ENCODE data around the gene EPB41.

EPB41 gene

GRCh38 chr1:29032841-29033240 lies 118.5 kb downstream of the EPB41 start:
- Histone ChIP-seq H3K27ac (ENCODE audit: extremely low read depth, low read depth, low read length) (no peak overlapping the region), H3K36me3 (ENCODE audit: control insufficient read depth in 2 of 2, insufficient read depth in 1 of 2, low read length in 2 of 2) (peaks cover 0 to 25% of the 10 kb centered on the region in 2 experiments; a peak in 2 of 3 replicates), H3K4me3 (ENCODE audit: low read depth, low read length) (no peak overlapping the region), H3K4me1 (ENCODE audit: control insufficient read depth, insufficient read depth, low read length) (no peaks in the 10 kb centered on the region), H3K9me3 (ENCODE audit: control insufficient read depth, insufficient read depth, low read depth, low read length) (no peaks in the 10 kb centered on the region)
- POLR2A ChIA-PET = interaction anchor here (0.5 to 1.5 kb wide), 5 partner anchors 43 to 384 kb away, joined by 3 to 4 read pairs (median 3); partner anchors contain the start of gene RNU11
- CTCF ChIA-PET = interaction anchor here (0.6 to 13.2 kb wide), 26 partner anchors 8 to 842 kb away, joined by 3 to 348 read pairs (median 5); partner anchors contain the start of gene EPB41
- no peak for TF ChIP-seq ZNF837 (tag by site-specific recombination; IDR thresholded peaks at IDR 0.05)

GRCh38 chr1:29033829-29034466 lies 119.6 kb downstream of the EPB41 start:
- POLR2A ChIA-PET = interaction anchor here (0.6 kb wide), 1 partner anchor 458 kb away, joined by 3 read pairs; no protein-coding TSS in a partner anchor
- CTCF ChIA-PET = interaction anchor here (0.6 to 13.2 kb wide), 39 partner anchors 8 to 390 kb away, joined by 3 to 348 read pairs (median 4); partner anchors contain the start of genes EPB41 and TMEM200B
- no peaks in the 10 kb centered on the region for H3K4me1 ChIP-seq (ENCODE audit: control insufficient read depth, insufficient read depth, low read length)
- H3K27ac ChIP-seq (ENCODE audit: extremely low read depth, low read depth, low read length) = no peak overlapping the region
- no peak overlapping the region for H3K4me3 ChIP-seq (ENCODE audit: low read depth, low read length)
- peaks cover 0 to 25% of the 10 kb centered on the region in 2 experiments; a peak in 2 of 3 replicates for H3K36me3 ChIP-seq (ENCODE audit: control insufficient read depth in 2 of 2, insufficient read depth in 1 of 2, low read length in 2 of 2)
- no peaks in the 10 kb centered on the region for H3K9me3 ChIP-seq (ENCODE audit: control insufficient read depth, insufficient read depth, low read depth, low read length)
- TF ChIP-seq OSR2 (tag by site-specific recombination; IDR thresholded peaks at IDR 0.05) (no peak), ZNF654 (tag by site-specific recombination; IDR thresholded peaks at IDR 0.05; ENCODE audit: low read depth) (peak; percentile 88), ZNF423 (tag by site-specific recombination; IDR thresholded peaks at IDR 0.05) (no peak), CTCF (tag by site-specific recombination; IDR thresholded peaks at IDR 0.05) (0 out of 2 replicates have a peak, but pooled peaks have one; percentile 35), ZNF416 (tag by site-specific recombination; IDR thresholded peaks at IDR 0.05) (no peak), ZNF2 (tag by site-specific recombination; IDR thresholded peaks at IDR 0.05) (0 out of 2 replicates have a peak, but pooled peaks have one; percentile 45), SP7 (tag by site-specific recombination; IDR thresholded peaks at IDR 0.05) (no peak)
- TF ChIP-seq, protein P1, sequence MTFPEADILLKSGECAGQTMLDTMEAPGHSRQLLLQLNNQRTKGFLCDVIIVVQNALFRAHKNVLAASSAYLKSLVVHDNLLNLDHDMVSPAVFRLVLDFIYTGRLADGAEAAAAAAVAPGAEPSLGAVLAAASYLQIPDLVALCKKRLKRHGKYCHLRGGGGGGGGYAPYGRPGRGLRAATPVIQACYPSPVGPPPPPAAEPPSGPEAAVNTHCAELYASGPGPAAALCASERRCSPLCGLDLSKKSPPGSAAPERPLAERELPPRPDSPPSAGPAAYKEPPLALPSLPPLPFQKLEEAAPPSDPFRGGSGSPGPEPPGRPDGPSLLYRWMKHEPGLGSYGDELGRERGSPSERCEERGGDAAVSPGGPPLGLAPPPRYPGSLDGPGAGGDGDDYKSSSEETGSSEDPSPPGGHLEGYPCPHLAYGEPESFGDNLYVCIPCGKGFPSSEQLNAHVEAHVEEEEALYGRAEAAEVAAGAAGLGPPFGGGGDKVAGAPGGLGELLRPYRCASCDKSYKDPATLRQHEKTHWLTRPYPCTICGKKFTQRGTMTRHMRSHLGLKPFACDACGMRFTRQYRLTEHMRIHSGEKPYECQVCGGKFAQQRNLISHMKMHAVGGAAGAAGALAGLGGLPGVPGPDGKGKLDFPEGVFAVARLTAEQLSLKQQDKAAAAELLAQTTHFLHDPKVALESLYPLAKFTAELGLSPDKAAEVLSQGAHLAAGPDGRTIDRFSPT (tag by site-specific recombination; IDR thresholded peaks at IDR 0.05) = no peak

GRCh38 chr1:29043274-29043965 lies 129.1 kb downstream of the EPB41 start:
- Histone ChIP-seq H3K4me3 (ENCODE audit: low read depth, low read length) (no peak overlapping the region), H3K9me3 (ENCODE audit: control insufficient read depth, insufficient read depth, low read depth, low read length) (no peaks in the 10 kb centered on the region), H3K36me3 (ENCODE audit: control insufficient read depth in 2 of 2, insufficient read depth in 1 of 2, low read length in 2 of 2) (peaks cover 14 to 22% of the 10 kb centered on the region in 2 experiments; a peak in 2 of 3 replicates), H3K27ac (ENCODE audit: extremely low read depth, low read depth, low read length) (no peak overlapping the region), H3K4me1 (ENCODE audit: control insufficient read depth, insufficient read depth, low read length) (no peaks in the 10 kb centered on the region)
- no peak for TF ChIP-seq ZBTB49 (tag by site-specific recombination; IDR thresholded peaks at IDR 0.05; ENCODE audit: low read depth)
- no peak for TF ChIP-seq ZNF701 (tag by site-specific recombination; IDR thresholded peaks at IDR 0.05)
- TF ChIP-seq ZSCAN16 (tag by site-specific recombination; IDR thresholded peaks at IDR 0.05) = no peak
- no peak for TF ChIP-seq ZNF621 (tag by site-specific recombination; IDR thresholded peaks at IDR 0.05)
- TF ChIP-seq, protein P2, sequence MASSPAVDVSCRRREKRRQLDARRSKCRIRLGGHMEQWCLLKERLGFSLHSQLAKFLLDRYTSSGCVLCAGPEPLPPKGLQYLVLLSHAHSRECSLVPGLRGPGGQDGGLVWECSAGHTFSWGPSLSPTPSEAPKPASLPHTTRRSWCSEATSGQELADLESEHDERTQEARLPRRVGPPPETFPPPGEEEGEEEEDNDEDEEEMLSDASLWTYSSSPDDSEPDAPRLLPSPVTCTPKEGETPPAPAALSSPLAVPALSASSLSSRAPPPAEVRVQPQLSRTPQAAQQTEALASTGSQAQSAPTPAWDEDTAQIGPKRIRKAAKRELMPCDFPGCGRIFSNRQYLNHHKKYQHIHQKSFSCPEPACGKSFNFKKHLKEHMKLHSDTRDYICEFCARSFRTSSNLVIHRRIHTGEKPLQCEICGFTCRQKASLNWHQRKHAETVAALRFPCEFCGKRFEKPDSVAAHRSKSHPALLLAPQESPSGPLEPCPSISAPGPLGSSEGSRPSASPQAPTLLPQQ (tag by site-specific recombination; IDR thresholded peaks at IDR 0.05) = no peak
- TF ChIP-seq ZSCAN30 (tag by site-specific recombination; IDR thresholded peaks at IDR 0.05) = no peak
- TF ChIP-seq ZNF202 (tag by site-specific recombination; IDR thresholded peaks at IDR 0.05; ENCODE audit: borderline replicate concordance) = no peak
- TF ChIP-seq FEZF1 (tag by site-specific recombination; IDR thresholded peaks at IDR 0.05) = no peak
- TF ChIP-seq ZBTB21 (tag by site-specific recombination; IDR thresholded peaks at IDR 0.05) = no peak
- no peak for TF ChIP-seq SALL2 (tag by site-specific recombination; IDR thresholded peaks at IDR 0.05; ENCODE audit: borderline replicate concordance)
- ChIA-PET POLR2A (no interaction called here), CTCF (interaction anchor here (0.7 to 2.1 kb wide), 5 partner anchors 9 to 165 kb away, joined by 3 to 14 read pairs (median 3); no protein-coding TSS in a partner anchor)
